ENCODE results near the gene TUBGCP3. TPM values are rescaled to one million over a fixed set of nuclear protein-coding genes. Genes with fewer than 3 reads are reported as not detected.

TUBGCP3 gene
- total and polyA plus RNA-seq, 4 donors, result 6.7 to 31.0 (median 17.3) TPM

DNA sequence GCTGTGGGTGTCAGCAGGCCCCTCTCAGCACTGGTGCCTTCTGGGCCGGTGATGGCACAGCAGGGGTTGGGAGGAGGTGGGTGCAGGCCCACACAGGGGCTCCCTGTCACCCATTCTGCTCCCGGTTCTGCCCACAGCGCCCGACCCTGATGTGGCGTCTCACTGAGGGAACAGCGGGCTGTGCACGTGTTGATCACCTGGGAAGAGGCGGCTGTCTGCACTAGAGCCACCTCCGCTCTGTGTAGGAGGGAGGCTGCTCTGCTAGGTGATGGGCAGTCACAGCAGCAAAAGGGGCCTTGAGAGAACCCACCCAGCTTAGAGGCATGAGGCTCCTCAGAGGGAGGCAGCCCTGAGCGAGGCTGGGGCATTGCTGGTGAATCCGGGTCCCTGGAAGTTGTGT, 39.2 kb upstream of the TUBGCP3 start:
- TF ChIP-seq RXRA (IDR thresholded peaks at IDR 0.05) (no peak), EGR1 (IDR thresholded peaks at IDR 0.05; ENCODE audit: low read depth in 2 of 2) (no peak), FOXA1 (IDR thresholded peaks at IDR 0.05) (no peak), HNF4A (conservative IDR thresholded peaks at IDR 0.05) (no peak), HNF4G (IDR thresholded peaks at IDR 0.05) (no peak), FOXA2 (IDR thresholded peaks at IDR 0.05) (no peak), YY1 (IDR thresholded peaks at IDR 0.05) (no peak), SP1 (IDR thresholded peaks at IDR 0.05) (no peak), GABPA (IDR thresholded peaks at IDR 0.05 in 1 of 2, conservative IDR thresholded peaks at IDR 0.05 in 1 of 2) (no peak)
- TF ChIP-seq, protein P1, sequence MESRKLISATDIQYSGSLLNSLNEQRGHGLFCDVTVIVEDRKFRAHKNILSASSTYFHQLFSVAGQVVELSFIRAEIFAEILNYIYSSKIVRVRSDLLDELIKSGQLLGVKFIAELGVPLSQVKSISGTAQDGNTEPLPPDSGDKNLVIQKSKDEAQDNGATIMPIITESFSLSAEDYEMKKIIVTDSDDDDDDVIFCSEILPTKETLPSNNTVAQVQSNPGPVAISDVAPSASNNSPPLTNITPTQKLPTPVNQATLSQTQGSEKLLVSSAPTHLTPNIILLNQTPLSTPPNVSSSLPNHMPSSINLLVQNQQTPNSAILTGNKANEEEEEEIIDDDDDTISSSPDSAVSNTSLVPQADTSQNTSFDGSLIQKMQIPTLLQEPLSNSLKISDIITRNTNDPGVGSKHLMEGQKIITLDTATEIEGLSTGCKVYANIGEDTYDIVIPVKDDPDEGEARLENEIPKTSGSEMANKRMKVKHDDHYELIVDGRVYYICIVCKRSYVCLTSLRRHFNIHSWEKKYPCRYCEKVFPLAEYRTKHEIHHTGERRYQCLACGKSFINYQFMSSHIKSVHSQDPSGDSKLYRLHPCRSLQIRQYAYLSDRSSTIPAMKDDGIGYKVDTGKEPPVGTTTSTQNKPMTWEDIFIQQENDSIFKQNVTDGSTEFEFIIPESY (IDR thresholded peaks at IDR 0.05), result no peak
- TF ChIP-seq, protein P2, sequence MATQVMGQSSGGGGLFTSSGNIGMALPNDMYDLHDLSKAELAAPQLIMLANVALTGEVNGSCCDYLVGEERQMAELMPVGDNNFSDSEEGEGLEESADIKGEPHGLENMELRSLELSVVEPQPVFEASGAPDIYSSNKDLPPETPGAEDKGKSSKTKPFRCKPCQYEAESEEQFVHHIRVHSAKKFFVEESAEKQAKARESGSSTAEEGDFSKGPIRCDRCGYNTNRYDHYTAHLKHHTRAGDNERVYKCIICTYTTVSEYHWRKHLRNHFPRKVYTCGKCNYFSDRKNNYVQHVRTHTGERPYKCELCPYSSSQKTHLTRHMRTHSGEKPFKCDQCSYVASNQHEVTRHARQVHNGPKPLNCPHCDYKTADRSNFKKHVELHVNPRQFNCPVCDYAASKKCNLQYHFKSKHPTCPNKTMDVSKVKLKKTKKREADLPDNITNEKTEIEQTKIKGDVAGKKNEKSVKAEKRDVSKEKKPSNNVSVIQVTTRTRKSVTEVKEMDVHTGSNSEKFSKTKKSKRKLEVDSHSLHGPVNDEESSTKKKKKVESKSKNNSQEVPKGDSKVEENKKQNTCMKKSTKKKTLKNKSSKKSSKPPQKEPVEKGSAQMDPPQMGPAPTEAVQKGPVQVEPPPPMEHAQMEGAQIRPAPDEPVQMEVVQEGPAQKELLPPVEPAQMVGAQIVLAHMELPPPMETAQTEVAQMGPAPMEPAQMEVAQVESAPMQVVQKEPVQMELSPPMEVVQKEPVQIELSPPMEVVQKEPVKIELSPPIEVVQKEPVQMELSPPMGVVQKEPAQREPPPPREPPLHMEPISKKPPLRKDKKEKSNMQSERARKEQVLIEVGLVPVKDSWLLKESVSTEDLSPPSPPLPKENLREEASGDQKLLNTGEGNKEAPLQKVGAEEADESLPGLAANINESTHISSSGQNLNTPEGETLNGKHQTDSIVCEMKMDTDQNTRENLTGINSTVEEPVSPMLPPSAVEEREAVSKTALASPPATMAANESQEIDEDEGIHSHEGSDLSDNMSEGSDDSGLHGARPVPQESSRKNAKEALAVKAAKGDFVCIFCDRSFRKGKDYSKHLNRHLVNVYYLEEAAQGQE (IDR thresholded peaks at IDR 0.05), result no peak
- TF ChIP-seq, protein P3, sequence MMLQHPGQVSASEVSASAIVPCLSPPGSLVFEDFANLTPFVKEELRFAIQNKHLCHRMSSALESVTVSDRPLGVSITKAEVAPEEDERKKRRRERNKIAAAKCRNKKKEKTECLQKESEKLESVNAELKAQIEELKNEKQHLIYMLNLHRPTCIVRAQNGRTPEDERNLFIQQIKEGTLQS (IDR thresholded peaks at IDR 0.05), result no peak
- TF ChIP-seq, protein P4, sequence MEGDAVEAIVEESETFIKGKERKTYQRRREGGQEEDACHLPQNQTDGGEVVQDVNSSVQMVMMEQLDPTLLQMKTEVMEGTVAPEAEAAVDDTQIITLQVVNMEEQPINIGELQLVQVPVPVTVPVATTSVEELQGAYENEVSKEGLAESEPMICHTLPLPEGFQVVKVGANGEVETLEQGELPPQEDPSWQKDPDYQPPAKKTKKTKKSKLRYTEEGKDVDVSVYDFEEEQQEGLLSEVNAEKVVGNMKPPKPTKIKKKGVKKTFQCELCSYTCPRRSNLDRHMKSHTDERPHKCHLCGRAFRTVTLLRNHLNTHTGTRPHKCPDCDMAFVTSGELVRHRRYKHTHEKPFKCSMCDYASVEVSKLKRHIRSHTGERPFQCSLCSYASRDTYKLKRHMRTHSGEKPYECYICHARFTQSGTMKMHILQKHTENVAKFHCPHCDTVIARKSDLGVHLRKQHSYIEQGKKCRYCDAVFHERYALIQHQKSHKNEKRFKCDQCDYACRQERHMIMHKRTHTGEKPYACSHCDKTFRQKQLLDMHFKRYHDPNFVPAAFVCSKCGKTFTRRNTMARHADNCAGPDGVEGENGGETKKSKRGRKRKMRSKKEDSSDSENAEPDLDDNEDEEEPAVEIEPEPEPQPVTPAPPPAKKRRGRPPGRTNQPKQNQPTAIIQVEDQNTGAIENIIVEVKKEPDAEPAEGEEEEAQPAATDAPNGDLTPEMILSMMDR (IDR thresholded peaks at IDR 0.05; ENCODE audit: low read depth, low read length, missing input control), result no peak
- 97% methylated on average over 11 of the region's 11 CpGs for WGBS

DNA sequence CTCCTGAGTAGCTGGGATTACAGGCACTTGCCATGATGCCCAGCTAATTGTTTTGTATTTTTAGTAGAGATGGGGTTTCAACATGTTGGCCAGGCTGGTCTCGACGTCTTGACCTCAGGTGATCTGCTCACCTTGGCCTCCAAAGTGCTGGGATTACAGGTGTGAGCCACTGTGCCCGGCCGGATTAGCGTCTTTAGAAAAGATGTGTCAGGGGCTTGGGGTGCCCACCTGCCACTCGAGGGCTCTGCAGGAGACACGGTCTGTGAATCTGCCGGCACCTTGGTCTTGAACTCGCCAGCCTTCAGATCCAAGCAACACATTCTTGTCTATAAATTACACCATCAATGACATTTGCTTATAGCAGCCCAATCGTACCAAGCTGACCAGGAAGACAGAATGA, 38.8 kb upstream of the TUBGCP3 start:
- no peak overlapping the region for H3K27ac ChIP-seq (ENCODE audit: low read depth in 1 of 2, low read length in 2 of 2)
- no peak for DNase-seq (ENCODE audit: low spot score)
- H3K27me3 ChIP-seq (ENCODE audit: control insufficient read depth in 4 of 4, insufficient read depth in 4 of 4, low read length in 3 of 4), result no peaks in the 10 kb centered on the region
- no peak overlapping the region for H3K4me3 ChIP-seq (ENCODE audit: low read depth in 1 of 3, low read length in 3 of 3)
- H3K4me1 ChIP-seq (ENCODE audit: control insufficient read depth in 4 of 4, insufficient read depth in 4 of 4, low read length in 3 of 4), result peaks cover 0 to 10% (median 7%) of the 10 kb centered on the region in 4 donors
- no peaks in the 10 kb centered on the region for H3K9me3 ChIP-seq (ENCODE audit: control insufficient read depth in 4 of 4, low read length in 3 of 4)
- WGBS, result 93% methylated on average over 10 of the region's 10 CpGs
- no peaks in the 10 kb centered on the region for H3K36me3 ChIP-seq (ENCODE audit: control insufficient read depth in 4 of 4, insufficient read depth in 3 of 4, low read depth in 1 of 4, low read length in 3 of 4)
- H3K9ac ChIP-seq (ENCODE audit: low read depth in 1 of 2, low read length in 2 of 2), result no peak overlapping the region
- no peak for TF ChIP-seq HNF4G (IDR thresholded peaks at IDR 0.05)
- TF ChIP-seq SP1 (IDR thresholded peaks at IDR 0.05), result no peak
- no peak for TF ChIP-seq RXRA (IDR thresholded peaks at IDR 0.05)
- TF ChIP-seq, protein P4 (IDR thresholded peaks at IDR 0.05; ENCODE audit: low read depth, low read length, missing input control), result no peak
- no peak for TF ChIP-seq FOXA1 (IDR thresholded peaks at IDR 0.05)
- TF ChIP-seq NR2F2 (IDR thresholded peaks at IDR 0.05), result no peak
- TF ChIP-seq, protein P1 (IDR thresholded peaks at IDR 0.05), result no peak
- no peak for TF ChIP-seq YY1 (IDR thresholded peaks at IDR 0.05)
- TF ChIP-seq, protein P2 (IDR thresholded peaks at IDR 0.05), result no peak
- no peak for TF ChIP-seq EGR1 (IDR thresholded peaks at IDR 0.05; ENCODE audit: low read depth in 2 of 2)
- TF ChIP-seq, protein P3 (IDR thresholded peaks at IDR 0.05), result no peak

More for the DNA sequence above, 39.2 kb upstream of the TUBGCP3 start:
- Histone ChIP-seq H3K4me1 (ENCODE audit: control insufficient read depth in 4 of 4, insufficient read depth in 4 of 4, low read length in 3 of 4) (peaks cover 0 to 10% (median 7%) of the 10 kb centered on the region in 4 donors), H3K9me3 (ENCODE audit: control insufficient read depth in 4 of 4, low read length in 3 of 4) (no peaks in the 10 kb centered on the region), H3K27ac (ENCODE audit: low read depth in 1 of 2, low read length in 2 of 2) (no peak overlapping the region), H3K9ac (ENCODE audit: low read depth in 1 of 2, low read length in 2 of 2) (no peak overlapping the region), H3K36me3 (ENCODE audit: control insufficient read depth in 4 of 4, insufficient read depth in 3 of 4, low read depth in 1 of 4, low read length in 3 of 4) (no peaks in the 10 kb centered on the region), H3K4me3 (ENCODE audit: low read depth in 1 of 3, low read length in 3 of 3) (no peak overlapping the region), H3K27me3 (ENCODE audit: control insufficient read depth in 4 of 4, insufficient read depth in 4 of 4, low read length in 3 of 4) (no peaks in the 10 kb centered on the region)
- no peak for DNase-seq (ENCODE audit: low spot score)
